ENCODE data around the gene ADPRHL1.

The ADPRHL1 gene

DNA sequence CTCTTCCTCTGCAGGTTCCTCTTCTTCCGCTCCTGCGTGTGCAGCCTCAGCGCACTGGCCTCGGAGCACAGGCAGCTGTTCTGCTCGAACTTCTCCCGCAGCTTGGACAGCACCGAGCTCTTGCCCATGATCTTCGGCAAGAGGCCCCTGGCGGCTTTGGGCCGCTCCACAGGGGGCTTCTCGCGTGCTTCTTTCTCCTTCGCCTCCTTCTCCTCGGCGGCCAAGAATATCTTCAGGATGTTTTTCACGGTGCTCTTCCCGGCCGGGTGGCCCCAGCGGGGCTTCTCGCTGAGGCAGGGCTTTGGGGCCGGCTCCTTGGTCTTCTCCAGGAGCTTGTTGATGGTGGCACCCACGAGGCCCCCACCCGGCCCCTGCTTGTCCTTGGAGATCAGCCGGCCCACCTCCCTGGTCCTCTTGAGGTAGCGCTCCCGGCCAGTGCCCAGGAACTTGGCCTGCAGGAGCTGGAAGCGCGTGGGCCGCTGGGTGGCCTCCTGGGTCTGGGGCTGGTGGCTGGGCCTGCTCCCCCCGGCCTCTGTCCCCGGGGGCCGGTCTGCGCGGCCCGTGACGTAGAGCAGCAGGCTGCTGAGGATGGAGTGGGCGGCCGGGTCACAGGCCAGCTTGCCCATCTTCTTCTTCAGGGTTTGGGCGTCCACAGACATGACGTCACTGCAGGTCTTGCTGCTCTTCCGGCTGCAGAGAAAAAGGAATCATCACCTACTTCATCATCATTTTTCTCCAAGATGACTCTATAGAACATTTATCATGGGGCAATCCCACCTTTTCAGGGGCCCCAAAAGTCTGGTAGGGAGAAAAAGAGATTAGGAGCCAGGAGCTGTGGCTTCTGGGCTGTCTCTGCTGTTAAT, 45.5 kb downstream of the ADPRHL1 start:
- H3K9me3 ChIP-seq (ENCODE audit: insufficient read depth, low read length): no peaks in the 10 kb centered on the region

DNA sequence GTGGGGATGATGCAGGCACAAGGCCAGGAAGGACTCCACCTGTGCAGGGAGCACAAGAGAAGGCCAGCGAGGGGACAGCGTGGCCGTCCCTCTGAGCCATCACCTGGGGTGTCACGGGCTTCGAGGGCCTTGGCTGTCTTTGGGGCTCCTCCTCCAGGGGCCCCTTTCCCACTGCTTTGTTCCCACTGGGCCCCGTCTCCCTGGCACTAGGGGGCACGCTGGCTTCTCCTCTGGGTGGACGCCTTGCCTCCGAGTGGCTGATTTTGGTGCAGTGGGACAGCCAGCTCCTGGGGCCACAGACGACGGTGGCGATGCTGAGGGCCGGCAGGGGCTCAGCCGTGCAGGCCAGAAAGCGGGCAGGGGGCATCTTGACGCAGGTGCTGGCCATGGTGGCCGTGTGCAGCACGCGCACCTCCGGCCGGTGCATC, 46.2 kb downstream of the ADPRHL1 start:
- H3K27me3 ChIP-seq (ENCODE audit: insufficient read depth, insufficient read length): no peaks in the 10 kb centered on the region
- H3K9me3 ChIP-seq (ENCODE audit: insufficient read depth, low read length): no peaks in the 10 kb centered on the region
- TF ChIP-seq YY1 (IDR thresholded peaks at IDR 0.05; ENCODE audit: insufficient read depth, insufficient read length) (no peak), ZNF274 (IDR thresholded peaks at IDR 0.05; ENCODE audit: low read depth, low read length) (no peak), SUZ12 (IDR thresholded peaks at IDR 0.05; ENCODE audit: extremely low read depth, insufficient read depth, insufficient read length) (no peak)
- H3K4me1 ChIP-seq (ENCODE audit: insufficient read depth, insufficient read length): peaks cover 6% of the 10 kb centered on the region
- no peak overlapping the region for H3K4me3 ChIP-seq (ENCODE audit: insufficient read length, low read depth)
- H3K36me3 ChIP-seq (ENCODE audit: insufficient read depth, insufficient read length, low read length): no peaks in the 10 kb centered on the region
- DNase-seq (ENCODE audit: low read depth, low spot score): no peak
- no peak overlapping the region for H3K9ac ChIP-seq (ENCODE audit: insufficient read length, low read depth)

More for the DNA sequence above, 45.5 kb downstream of the ADPRHL1 start:
- Histone ChIP-seq H3K9ac (ENCODE audit: insufficient read length, low read depth) (no peak overlapping the region), H3K36me3 (ENCODE audit: insufficient read depth, insufficient read length, low read length) (no peaks in the 10 kb centered on the region), H3K4me1 (ENCODE audit: insufficient read depth, insufficient read length) (peaks cover 6% of the 10 kb centered on the region), H3K4me3 (ENCODE audit: insufficient read length, low read depth) (no peak overlapping the region), H3K27me3 (ENCODE audit: insufficient read depth, insufficient read length) (no peaks in the 10 kb centered on the region)
- DNase-seq (ENCODE audit: low read depth, low spot score): no peak
- no peak for TF ChIP-seq ZNF274 (IDR thresholded peaks at IDR 0.05; ENCODE audit: low read depth, low read length)
- TF ChIP-seq YY1 (IDR thresholded peaks at IDR 0.05; ENCODE audit: insufficient read depth, insufficient read length): no peak
- TF ChIP-seq SUZ12 (IDR thresholded peaks at IDR 0.05; ENCODE audit: extremely low read depth, insufficient read depth, insufficient read length): no peak

DNA sequence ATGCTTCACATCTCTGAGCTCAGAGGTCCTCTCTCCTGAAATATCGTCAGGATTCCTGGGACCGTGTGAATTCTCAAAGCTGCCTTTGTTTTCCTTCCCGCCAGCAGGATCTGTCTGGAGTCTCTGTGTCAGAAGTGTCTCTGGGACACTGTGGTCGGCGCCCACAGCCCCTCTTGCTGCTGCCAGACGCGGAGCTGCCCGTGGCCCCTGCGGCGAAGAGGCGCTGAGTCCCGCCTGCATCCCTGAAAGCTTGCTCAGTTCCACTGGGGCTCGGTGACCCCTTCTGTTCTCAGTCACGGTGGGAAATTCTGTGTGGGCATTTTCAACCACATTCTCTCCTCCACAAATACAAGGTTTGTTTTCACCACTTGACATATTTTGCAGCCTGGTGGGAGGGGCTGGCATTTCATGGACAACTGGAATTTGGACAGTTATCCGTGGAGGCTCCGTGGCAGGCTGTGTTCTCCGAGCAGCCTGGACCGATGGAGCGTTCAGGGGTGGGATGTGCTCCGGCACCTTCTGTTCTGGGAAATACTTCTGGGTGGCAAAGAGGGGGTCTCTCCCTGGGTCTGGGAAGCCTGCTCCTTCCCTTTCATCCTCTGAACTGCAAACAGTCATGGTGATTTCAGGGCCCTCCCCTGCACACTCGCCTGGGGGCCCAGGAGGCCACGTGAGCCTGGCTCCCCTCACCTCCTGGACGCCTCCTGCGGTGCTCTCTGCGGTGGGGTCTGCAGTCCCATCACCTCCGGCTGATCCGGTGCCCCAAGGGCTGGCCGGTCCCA, 46.8 kb downstream of the ADPRHL1 start:
- H3K9ac ChIP-seq (ENCODE audit: insufficient read length, low read depth): no peak overlapping the region
- H3K36me3 ChIP-seq (ENCODE audit: insufficient read depth, insufficient read length, low read length): no peaks in the 10 kb centered on the region
- H3K27me3 ChIP-seq (ENCODE audit: insufficient read depth, insufficient read length): no peaks in the 10 kb centered on the region
- TF ChIP-seq ZNF274 (IDR thresholded peaks at IDR 0.05; ENCODE audit: low read depth, low read length): no peak
- no peak for TF ChIP-seq SUZ12 (IDR thresholded peaks at IDR 0.05; ENCODE audit: extremely low read depth, insufficient read depth, insufficient read length)
- no peak for TF ChIP-seq YY1 (IDR thresholded peaks at IDR 0.05; ENCODE audit: insufficient read depth, insufficient read length)
- no peak overlapping the region for H3K4me3 ChIP-seq (ENCODE audit: insufficient read length, low read depth)
- no peak for DNase-seq (ENCODE audit: low read depth, low spot score)
- no peaks in the 10 kb centered on the region for H3K9me3 ChIP-seq (ENCODE audit: insufficient read depth, low read length)
- peaks cover 6% of the 10 kb centered on the region for H3K4me1 ChIP-seq (ENCODE audit: insufficient read depth, insufficient read length)

DNA sequence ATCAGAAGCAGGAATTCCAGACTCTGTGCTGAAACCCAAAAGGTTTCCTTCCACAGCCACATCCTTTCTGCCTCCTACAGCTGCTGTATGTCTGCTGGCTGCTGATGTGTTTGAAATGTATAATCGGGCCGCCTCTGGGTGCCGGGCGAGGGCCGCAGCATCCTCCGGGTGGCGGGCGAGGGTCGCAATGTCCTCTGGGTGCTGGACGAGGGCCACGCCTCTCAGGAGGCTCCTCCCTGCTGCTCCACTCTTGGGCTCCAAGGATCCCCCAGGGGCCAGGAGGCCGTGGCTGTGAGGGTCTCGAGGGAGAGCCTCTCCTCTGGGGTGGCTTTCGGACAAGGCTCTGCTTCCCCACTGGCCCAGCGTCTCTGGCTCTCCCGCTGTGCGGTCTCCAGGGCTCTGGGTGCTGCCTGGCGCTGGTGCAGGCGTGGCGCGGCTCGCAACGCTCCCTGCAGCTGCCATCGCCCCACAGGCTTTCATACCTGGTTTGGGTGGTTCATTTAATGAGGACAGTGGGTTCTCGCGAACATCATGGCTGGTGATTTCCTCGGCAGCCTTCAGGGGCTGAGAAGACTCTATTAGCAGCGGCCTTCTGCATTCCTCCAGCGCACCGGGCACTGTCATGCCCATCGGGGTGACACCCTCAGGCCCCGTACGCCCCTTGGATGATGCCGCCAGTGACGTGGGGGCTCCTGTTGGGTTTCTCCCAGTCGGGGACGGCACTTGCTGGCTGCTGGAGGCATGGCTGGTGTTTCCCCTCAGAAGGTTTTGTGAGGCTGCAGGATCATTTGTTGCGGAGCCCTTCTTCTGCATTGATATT, 47.6 kb downstream of the ADPRHL1 start:
- Histone ChIP-seq H3K27me3 (ENCODE audit: insufficient read depth, insufficient read length) (no peaks in the 10 kb centered on the region), H3K4me3 (ENCODE audit: insufficient read length, low read depth) (no peak overlapping the region), H3K4me1 (ENCODE audit: insufficient read depth, insufficient read length) (peaks cover 6% of the 10 kb centered on the region), H3K9ac (ENCODE audit: insufficient read length, low read depth) (no peak overlapping the region), H3K9me3 (ENCODE audit: insufficient read depth, low read length) (no peaks in the 10 kb centered on the region), H3K36me3 (ENCODE audit: insufficient read depth, insufficient read length, low read length) (no peaks in the 10 kb centered on the region)
- no peak for DNase-seq (ENCODE audit: low read depth, low spot score)
- TF ChIP-seq ZNF274 (IDR thresholded peaks at IDR 0.05; ENCODE audit: low read depth, low read length): no peak

DNA sequence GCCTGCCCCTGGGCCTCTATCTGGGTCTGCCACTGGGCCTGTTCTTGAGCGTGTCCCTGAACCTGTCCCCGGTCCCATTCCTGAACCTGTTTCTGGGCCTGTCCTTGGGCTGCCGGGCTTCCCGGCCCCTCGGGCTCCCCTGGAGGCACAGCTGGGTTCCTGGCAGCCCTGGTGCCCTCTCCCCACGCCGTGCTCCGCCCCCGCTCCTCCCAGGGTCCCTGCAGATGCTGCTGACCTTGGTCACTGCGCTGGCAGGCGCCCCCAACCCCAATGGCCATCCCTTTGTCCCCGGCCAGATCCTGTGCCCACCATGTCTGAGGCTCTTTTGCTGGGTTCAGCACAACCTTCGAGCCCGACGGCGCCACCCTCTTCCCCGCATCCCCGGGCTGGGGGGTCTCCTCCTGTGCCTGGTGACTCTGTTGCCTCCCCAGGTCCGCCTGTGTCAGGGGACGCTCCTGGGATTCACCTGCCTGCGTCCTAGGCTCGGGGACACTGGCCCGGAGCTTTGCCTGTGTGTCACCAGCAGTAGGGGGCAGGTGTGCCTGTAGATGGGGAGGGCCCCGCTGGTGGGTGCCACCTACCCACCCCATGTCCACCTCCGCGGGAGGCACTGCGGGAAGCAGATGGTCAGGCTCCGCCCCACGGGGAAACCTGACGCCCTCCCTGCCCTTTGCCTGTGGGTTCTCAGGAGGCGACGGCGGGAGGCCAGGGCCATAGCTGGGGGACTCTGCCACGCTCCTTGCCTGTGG, 48.4 kb downstream of the ADPRHL1 start:
- H3K9me3 ChIP-seq (ENCODE audit: insufficient read depth, low read length): no peaks in the 10 kb centered on the region
- peaks cover 4% of the 10 kb centered on the region for H3K4me1 ChIP-seq (ENCODE audit: insufficient read depth, insufficient read length)
- H3K9ac ChIP-seq (ENCODE audit: insufficient read length, low read depth): no peak overlapping the region
- H3K27me3 ChIP-seq (ENCODE audit: insufficient read depth, insufficient read length): no peaks in the 10 kb centered on the region
- TF ChIP-seq SUZ12 (IDR thresholded peaks at IDR 0.05; ENCODE audit: extremely low read depth, insufficient read depth, insufficient read length) (no peak), YY1 (IDR thresholded peaks at IDR 0.05; ENCODE audit: insufficient read depth, insufficient read length) (no peak)
- no peaks in the 10 kb centered on the region for H3K36me3 ChIP-seq (ENCODE audit: insufficient read depth, insufficient read length, low read length)
- DNase-seq (ENCODE audit: low read depth, low spot score): no peak
- no peak overlapping the region for H3K4me3 ChIP-seq (ENCODE audit: insufficient read length, low read depth)

DNA sequence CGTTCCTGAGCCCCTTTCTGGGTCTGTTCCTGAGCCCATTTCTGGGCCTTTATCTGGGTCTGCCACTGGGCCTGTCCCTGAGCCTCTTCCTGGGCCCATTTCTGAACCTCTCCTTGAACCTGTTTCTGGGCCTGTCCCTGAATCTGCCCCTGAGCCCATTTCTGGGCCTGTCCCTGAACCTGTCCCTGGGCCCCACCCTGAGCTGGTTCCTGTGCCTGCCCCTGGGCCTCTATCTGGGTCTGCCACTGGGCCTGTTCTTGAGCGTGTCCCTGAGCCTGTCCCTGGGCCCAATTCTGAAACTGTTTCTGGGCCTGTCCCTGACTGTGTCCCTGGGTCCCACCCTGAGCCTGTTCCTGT, 48.9 kb downstream of the ADPRHL1 start:
- DNase-seq (ENCODE audit: low read depth, low spot score): no peak
- no peaks in the 10 kb centered on the region for H3K9me3 ChIP-seq (ENCODE audit: insufficient read depth, low read length)
- H3K9ac ChIP-seq (ENCODE audit: insufficient read length, low read depth): no peak overlapping the region
- no peak overlapping the region for H3K4me3 ChIP-seq (ENCODE audit: insufficient read length, low read depth)
- peaks cover 4% of the 10 kb centered on the region for H3K4me1 ChIP-seq (ENCODE audit: insufficient read depth, insufficient read length)
- no peaks in the 10 kb centered on the region for H3K27me3 ChIP-seq (ENCODE audit: insufficient read depth, insufficient read length)
- H3K36me3 ChIP-seq (ENCODE audit: insufficient read depth, insufficient read length, low read length): no peaks in the 10 kb centered on the region
- TF ChIP-seq YY1 (IDR thresholded peaks at IDR 0.05; ENCODE audit: insufficient read depth, insufficient read length) (no peak), SUZ12 (IDR thresholded peaks at IDR 0.05; ENCODE audit: extremely low read depth, insufficient read depth, insufficient read length) (no peak), ZNF274 (IDR thresholded peaks at IDR 0.05; ENCODE audit: low read depth, low read length) (no peak)
